Muscle of leg (tissue), 11 donors: ENCODE results near the gene LDLRAD4. TPM values are rescaled to one million over a fixed set of nuclear protein-coding genes. Genes with fewer than 3 reads are reported as not detected.

Experiments
- DNase-seq: peaks from one replicate; pipeline ENCODE4 v3.0.0; 2013
- H3K27ac ChIP-seq: one replicate; pipeline ENCODE4 v1.5.1; 2013; ENCODE audit warnings: mild to moderate bottlenecking, low read length, control low read depth
- H3K27me3 ChIP-seq: one replicate; pipeline ENCODE4 v1.6.1; 2013; ENCODE audit warnings: low read length; ENCODE audit not compliant: control insufficient read depth, insufficient read depth
- H3K36me3 ChIP-seq: one replicate; pipeline ENCODE4 v1.6.1; 2013; ENCODE audit warnings: low read length; ENCODE audit not compliant: control insufficient read depth, insufficient read depth
- H3K4me1 ChIP-seq: one replicate; pipeline ENCODE4 v1.6.1; 2013; ENCODE audit warnings: low read length; ENCODE audit not compliant: control insufficient read depth, insufficient read depth
- H3K4me3 ChIP-seq: one replicate; pipeline ENCODE4 v1.5.1; 2013; ENCODE audit warnings: low read length, control low read depth
- H3K9me3 ChIP-seq: replicated peaks from 2 replicates; pipeline ENCODE4 v1.6.1; 2013; ENCODE audit warnings: low read depth, low read length; ENCODE audit not compliant: control insufficient read depth
- WGBS: methylation state at CpG from one replicate; pipeline ENCODE4 v1.1.5; 2013; ENCODE audit warnings: missing lambda C conversion rate; ENCODE audit not compliant: insufficient coverage; 5-methylcytosine and 5-hydroxymethylcytosine counted together
- polyA plus RNA-seq, 8 donors: library from polyadenylated mRNA; unstranded; fragments of 120-200 nt; gene quantifications; one replicate each; pipeline versions ENCODE4 v1.2.1 to v1.2.3, GENCODE V29; 2013; ENCODE audit warnings: inconsistent platforms in 1 of 8, low replicate concordance in 1 of 8; ENCODE audit not compliant: insufficient read length in 8 of 8, insufficient read depth in 1 of 8
- total RNA-seq: library from RNA; stranded (reverse); fragments of 120-200 nt; gene quantifications from one replicate; pipeline ENCODE4 v1.2.4, GENCODE V29; 2013

Gene LDLRAD4
- total and polyA plus RNA-seq, 9 donors, result 9.0 to 20.8 (median 14.4) TPM

- Histone ChIP-seq H3K27me3 (no peaks in the 10 kb centered on the region), H3K27ac (no peak overlapping the region), H3K36me3 (no peaks in the 10 kb centered on the region), H3K4me3 (no peak overlapping the region), H3K4me1 (no peaks in the 10 kb centered on the region), H3K9me3 (no peaks in the 10 kb centered on the region)
- WGBS, result 64% methylated on average over 3 of the region's 4 CpGs
- no peak for DNase-seq
These were observed 362.4 kb downstream of the LDLRAD4 start for GRCh38 chr18:13580991-13581390.

- no peak for DNase-seq
- Histone ChIP-seq H3K9me3 (no peaks in the 10 kb centered on the region), H3K27me3 (no peaks in the 10 kb centered on the region), H3K4me3 (no peak overlapping the region), H3K27ac (no peak overlapping the region), H3K36me3 (no peaks in the 10 kb centered on the region), H3K4me1 (no peaks in the 10 kb centered on the region)
- WGBS, result 88% methylated on average over 2 of the region's 5 CpGs
These were observed 363.1 kb downstream of the LDLRAD4 start for GRCh38 chr18:13581496-13582177.

GRCh38 chr18:13582178-13582670 lies 363.7 kb downstream of the LDLRAD4 start:
- DNase-seq, result no peak
- no peaks in the 10 kb centered on the region for H3K27me3 ChIP-seq
- WGBS, result 83% methylated on average over 6 of the region's 9 CpGs
- no peaks in the 10 kb centered on the region for H3K36me3 ChIP-seq
- H3K4me3 ChIP-seq, result no peak overlapping the region
- H3K9me3 ChIP-seq, result no peaks in the 10 kb centered on the region
- H3K4me1 ChIP-seq, result no peaks in the 10 kb centered on the region
- no peak overlapping the region for H3K27ac ChIP-seq

GRCh38 chr18:13583576-13584550 lies 365.3 kb downstream of the LDLRAD4 start:
- no peak overlapping the region for H3K4me3 ChIP-seq
- no peak for DNase-seq

GRCh38 chr18:13584825-13585224 lies 366.3 kb downstream of the LDLRAD4 start:
- H3K27me3 ChIP-seq, result no peaks in the 10 kb centered on the region
- no peaks in the 10 kb centered on the region for H3K9me3 ChIP-seq
- H3K4me1 ChIP-seq, result no peaks in the 10 kb centered on the region
- no peaks in the 10 kb centered on the region for H3K36me3 ChIP-seq
- no peak overlapping the region for H3K4me3 ChIP-seq
- H3K27ac ChIP-seq, result no peak overlapping the region
- DNase-seq, result no peak
- 46% methylated on average over 8 of the region's 11 CpGs for WGBS

More at GRCh38 chr18:13583576-13584550, 365.3 kb downstream of the LDLRAD4 start:
- no peaks in the 10 kb centered on the region for H3K4me1 ChIP-seq
- H3K27me3 ChIP-seq, result no peaks in the 10 kb centered on the region
- H3K36me3 ChIP-seq, result no peaks in the 10 kb centered on the region
- 95% methylated on average over 22 of the region's 27 CpGs for WGBS
- H3K9me3 ChIP-seq, result no peaks in the 10 kb centered on the region
- H3K27ac ChIP-seq, result no peak overlapping the region

GRCh38 chr18:13585379-13586153 lies 367.0 kb downstream of the LDLRAD4 start:
- 0% methylated on average over 1 of the region's 4 CpGs for WGBS

GRCh38 chr18:13587001-13587400 lies 368.4 kb downstream of the LDLRAD4 start:
- H3K4me3 ChIP-seq, result no peak overlapping the region
- no peaks in the 10 kb centered on the region for H3K36me3 ChIP-seq
- H3K27ac ChIP-seq, result no peak overlapping the region
- WGBS, result 100% methylated on average over 1 of the region's 1 CpG
- H3K27me3 ChIP-seq, result no peaks in the 10 kb centered on the region
- no peaks in the 10 kb centered on the region for H3K4me1 ChIP-seq
- DNase-seq, result no peak
- H3K9me3 ChIP-seq, result no peaks in the 10 kb centered on the region

More at GRCh38 chr18:13585379-13586153, 367.0 kb downstream of the LDLRAD4 start:
- Histone ChIP-seq H3K27ac (no peak overlapping the region), H3K4me1 (no peaks in the 10 kb centered on the region), H3K9me3 (no peaks in the 10 kb centered on the region), H3K27me3 (no peaks in the 10 kb centered on the region), H3K36me3 (no peaks in the 10 kb centered on the region), H3K4me3 (no peak overlapping the region)
- DNase-seq, result no peak

- no peaks in the 10 kb centered on the region for H3K4me1 ChIP-seq
These were observed 368.9 kb downstream of the LDLRAD4 start for GRCh38 chr18:13587477-13587876.

GRCh38 chr18:13587937-13588336 lies 369.4 kb downstream of the LDLRAD4 start:
- no peak for DNase-seq
- WGBS, result no CpG with 5 or more reads among the region's 3 CpGs
- Histone ChIP-seq H3K4me3 (no peak overlapping the region), H3K27me3 (no peaks in the 10 kb centered on the region), H3K4me1 (no peaks in the 10 kb centered on the region), H3K9me3 (no peaks in the 10 kb centered on the region), H3K27ac (no peak overlapping the region), H3K36me3 (no peaks in the 10 kb centered on the region)

More at GRCh38 chr18:13587477-13587876, 368.9 kb downstream of the LDLRAD4 start:
- no peak overlapping the region for H3K27ac ChIP-seq
- no peaks in the 10 kb centered on the region for H3K27me3 ChIP-seq
- H3K9me3 ChIP-seq, result no peaks in the 10 kb centered on the region
- H3K4me3 ChIP-seq, result no peak overlapping the region
- DNase-seq, result no peak
- WGBS, result 100% methylated on average over 1 of the region's 3 CpGs
- no peaks in the 10 kb centered on the region for H3K36me3 ChIP-seq
